Fibroblast of skin of back (primary cell): ENCODE data around the gene NR0B2.

Experiments used
- DNase-seq: peaks from one replicate; pipeline ENCODE4 v3.0.0-alpha.2; 2013

Gene NR0B2

DNA sequence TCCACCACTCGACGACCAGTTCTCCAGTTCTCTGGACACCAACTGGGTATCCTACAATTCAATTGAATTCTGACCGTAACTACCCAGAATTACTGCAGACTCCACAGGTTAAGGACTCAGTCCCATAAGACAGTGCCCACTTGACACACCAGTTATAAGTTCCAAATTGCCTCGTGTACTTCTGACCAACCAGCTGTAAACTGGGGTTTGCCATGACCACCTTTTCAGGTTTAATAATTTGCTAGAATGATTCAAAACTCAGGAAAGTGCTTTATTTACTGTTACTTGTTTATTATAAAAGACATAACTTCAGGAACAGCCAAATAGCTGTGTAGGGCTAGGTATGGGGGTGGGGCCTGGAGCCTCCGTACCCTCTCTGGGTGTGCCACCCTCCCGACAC is 23.0 kb upstream of the NR0B2 start:
- no peak for DNase-seq

- DNase-seq = no peak
These were observed 18.8 kb upstream of the NR0B2 start for GRCh38 chr1:26932531-26932930.

DNA sequence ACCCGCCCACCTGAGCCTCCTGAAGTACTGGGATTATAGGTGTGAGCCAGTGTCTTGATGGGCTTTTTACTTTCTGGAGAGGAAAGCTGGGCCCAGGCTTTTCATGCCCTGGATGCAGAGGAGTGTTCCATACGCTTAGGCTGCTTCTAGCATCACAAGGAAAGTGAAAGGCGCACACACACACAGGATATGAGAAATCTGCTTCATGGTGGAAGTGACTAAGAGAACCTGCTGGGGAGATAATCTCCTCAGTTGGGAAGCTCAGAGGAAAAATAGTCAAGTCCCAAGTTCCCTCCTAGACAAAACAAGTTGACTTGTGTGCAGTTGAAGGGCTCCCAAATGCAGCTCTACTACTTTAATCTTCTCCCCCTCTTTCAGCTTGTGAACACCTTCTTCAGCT is 9.9 kb upstream of the NR0B2 start:
- DNase-seq = peak; percentile 26

- no peak for DNase-seq
These were observed 9.1 kb upstream of the NR0B2 start for GRCh38 chr1:26922901-26923300.

DNA sequence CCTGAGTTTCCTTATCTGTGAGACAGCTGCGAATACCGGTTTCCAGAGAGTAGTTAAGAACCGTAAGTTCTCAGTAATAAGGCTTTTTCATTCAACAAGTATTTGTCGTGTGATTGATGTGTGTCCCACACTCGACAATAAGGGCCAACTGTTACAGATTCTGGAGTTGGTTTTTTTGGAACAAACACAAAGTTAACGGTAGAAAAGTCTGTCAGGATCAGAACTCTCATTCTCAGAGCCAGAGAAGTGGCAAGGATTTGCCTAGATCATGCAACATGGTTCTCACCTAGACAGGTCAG is 8.6 kb upstream of the NR0B2 start:
- DNase-seq = no peak

- peak; percentile 98 for DNase-seq
These were observed 8.0 kb upstream of the NR0B2 start, which contains the start of gene NUDC for GRCh38 chr1:26921540-26922430. TSS of gene NUDC (plus strand) at chr1:26921743. CDS start at chr1:26921849, 106 bp downstream.

- no peak for DNase-seq
These were observed 7.4 kb upstream of the NR0B2 start for GRCh38 chr1:26921126-26921539.

DNA sequence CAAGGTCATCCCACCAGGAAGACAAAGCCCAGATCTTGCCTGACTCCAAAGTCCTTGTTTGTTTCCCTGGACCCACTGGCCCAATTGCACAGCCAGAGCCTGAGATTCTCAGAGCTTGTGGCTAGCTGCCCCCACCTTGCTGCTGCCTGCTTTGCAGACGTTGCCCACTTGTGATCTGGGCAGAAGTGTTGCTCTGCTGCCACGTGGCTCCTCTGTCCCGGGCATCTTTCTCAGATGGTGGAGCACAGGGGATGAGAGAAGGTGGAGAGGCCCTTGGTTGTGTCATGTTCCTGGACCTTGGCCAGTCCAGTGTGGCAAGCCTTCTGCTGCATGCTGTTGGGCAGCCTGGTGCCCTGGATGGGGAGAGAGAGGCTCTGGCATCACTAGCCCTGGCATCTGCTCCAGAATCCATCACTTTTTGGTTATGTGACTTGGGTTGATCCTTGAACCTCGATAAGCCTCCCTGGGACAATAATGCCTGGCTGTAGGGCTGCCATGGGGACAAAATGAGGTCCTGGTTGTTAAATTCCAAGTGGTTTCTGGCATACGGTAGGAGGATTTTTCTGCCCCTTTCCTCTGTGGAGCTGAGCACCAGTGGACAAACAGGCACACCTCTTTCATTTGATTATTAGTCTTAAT is 1.5 kb upstream of the NR0B2 start:
- no peak for DNase-seq

GRCh38 chr1:26913389-26913753 is 404 bp downstream of the NR0B2 start:
- no peak for DNase-seq

DNA sequence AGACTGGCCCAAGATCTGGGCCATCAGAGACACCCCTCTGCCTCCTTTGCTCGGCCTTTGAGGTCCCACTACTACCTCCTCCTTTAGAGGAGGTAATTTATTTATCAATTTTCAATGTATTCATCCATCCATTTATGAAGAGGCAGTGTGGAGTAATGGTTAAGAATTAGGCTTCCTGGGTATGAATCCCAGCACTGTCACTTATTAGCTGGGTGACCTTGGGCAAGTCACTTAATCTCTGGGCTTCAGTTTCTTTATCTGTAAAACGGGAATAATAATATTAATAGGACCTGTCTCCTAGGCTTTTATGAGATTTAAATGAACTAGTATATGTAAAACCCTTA is 1.7 kb downstream of the NR0B2 start:
- no peak for DNase-seq

- no peak for DNase-seq
These were observed 2.2 kb downstream of the NR0B2 start for GRCh38 chr1:26911399-26912146.

DNA sequence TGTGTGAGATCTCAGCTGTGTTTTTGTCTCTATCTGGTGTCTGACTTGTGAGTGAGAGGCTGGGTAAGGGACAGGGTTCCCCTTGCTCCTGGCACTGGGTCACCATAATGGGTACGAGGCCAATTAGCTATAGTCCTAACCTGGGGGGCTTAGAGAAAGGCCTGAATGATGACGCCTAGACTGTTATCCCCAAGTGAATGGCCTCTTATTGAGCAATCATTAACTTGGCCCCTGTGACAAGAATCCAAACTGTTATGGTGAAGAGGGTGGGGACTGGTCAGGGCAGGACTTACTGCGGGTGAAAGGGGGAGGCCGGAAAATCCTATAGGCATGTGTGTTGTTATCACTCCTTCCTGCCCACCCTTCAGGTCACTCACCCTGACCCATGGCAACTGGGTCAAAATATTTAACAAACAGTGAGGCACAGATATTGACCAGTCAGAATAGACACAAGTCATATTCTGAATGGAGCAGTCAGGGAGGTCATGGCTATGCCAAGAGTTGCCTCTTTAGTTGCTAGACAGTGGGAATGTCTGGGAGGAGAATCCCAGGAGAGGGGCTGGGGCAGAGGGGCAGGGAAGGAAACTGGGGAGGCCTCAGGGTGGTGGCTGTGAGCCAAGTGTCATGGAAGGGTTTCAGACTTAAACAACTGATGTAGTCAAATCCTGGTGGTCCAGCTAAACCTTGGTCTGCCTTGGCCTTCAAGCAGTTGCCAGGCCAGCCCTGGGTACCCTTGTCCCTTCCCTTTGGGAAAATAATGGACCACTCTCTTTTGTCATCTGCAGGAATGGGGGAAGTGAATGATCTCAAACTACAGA is 3.2 kb downstream of the NR0B2 start:
- DNase-seq = no peak

GRCh38 chr1:26909951-26910342 is 3.8 kb downstream of the NR0B2 start:
- no peak for DNase-seq

DNA sequence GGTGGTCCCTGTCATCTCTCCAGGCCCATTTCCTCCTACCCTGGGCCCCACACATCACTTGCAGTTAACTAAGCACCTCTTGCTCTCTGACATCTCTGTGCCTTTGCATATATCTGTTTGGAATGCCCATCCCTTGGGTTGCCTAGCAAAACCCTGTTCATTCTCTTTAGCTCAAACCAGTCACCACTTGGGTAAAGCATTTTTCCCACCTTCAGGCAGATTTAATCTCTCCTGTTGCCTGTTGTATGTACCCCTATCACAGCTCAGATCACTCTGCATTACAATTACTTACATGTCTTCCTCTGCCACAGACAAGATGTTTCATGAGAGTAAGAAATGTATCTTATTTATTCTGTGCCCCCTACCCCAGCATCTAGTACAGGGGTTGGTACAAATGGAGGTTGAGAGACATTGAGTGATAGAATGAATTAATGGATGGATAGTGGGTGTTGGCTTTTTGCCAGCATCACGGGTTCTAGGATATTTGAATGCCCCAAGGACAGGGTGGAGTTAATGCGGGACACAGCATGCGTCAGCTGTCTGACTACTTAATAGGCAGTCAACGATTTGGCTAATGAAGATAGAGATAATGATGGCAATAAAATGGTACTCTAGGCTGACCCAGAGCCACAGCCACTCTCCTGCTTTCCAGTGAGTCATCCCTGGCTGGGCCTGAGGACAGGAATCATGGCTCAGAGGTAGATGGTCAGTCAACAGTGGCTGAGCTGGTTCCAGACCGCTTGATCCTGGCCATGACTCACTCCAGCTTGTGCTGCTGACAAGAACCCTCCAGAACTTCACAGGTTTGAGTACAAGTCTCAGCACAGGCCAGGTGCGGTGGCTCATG is 6.5 kb downstream of the NR0B2 start:
- peak; percentile 12 for DNase-seq

DNA sequence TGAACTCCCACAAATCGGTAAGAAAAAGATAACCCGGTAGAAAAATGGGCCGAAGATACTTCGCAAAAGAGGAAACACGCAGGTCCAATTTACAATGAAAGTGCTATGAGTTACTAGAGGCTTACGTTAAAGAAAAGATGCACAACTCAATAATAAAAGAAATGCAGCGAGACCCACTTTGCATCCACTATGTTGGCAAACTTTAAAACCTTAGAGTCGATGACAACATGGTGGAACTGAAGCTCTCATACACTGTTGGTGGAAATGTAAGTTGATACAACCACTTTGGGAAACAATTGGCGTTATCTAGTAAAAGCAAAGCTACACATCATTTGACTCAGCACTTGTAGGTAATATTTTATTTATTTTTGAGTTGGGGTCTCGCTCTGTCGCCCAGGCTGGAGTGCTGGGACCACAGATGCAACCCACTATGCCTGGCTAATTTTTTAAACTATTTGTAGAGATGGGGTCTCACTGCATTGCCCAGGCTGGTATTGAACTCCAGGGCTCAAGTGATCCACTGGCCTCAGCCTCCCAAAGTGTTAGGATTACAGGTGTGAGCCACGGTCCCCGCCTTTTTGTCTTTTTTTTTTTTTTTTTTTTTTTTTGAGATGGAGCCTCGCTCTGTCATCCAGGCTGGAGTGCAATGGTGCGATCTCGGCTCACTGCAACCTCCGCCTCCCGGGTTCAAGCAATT is 12.8 kb downstream of the NR0B2 start:
- DNase-seq = no peak

- DNase-seq = peak; percentile 93
These were observed 13.6 kb downstream of the NR0B2 start, which contains the start of gene GPATCH3 for GRCh38 chr1:26900001-26900814. TSS of gene GPATCH3 (minus strand) at chr1:26900467. CDS start at chr1:26900442, 25 bp downstream.

DNA sequence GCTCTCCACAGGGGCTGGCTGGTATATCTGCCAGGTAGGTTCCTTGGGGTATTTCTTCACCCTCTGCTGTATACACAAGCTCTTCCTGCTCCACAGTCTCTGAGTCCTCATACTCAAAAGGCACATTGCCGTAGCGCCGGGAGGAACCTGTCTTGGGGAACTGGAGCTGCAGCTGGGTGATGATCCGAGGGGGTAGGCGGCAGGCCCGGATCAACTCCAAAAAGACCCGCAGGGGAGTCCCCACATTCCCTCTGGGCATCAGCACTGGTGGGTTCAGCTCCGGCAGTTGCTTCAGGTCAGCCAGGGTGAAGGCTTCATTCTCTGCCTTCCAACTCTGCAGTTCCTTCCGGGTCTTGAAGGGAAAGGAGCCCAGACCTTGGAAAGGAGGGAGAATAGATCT is 16.4 kb downstream of the NR0B2 start:
- DNase-seq = no peak

GRCh38 chr1:26894263-26894662 is 19.5 kb downstream of the NR0B2 start:
- DNase-seq = no peak

DNA sequence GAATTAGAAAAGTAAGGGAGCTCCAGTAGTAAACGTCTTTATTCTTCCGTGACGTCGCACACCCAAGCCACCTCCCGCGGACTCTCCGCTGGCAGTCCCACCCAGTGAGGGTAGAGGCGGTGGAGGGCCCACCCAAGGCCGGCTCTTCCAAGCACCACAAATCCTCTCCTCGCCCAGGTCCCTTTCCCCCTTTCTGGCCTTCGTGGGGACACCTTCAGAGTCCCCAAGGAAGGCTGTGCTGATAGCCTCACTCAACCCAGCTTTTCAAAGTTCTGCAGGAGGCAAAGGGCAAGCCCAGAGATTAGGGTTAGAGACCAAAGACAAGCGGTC is 23.3 kb downstream of the NR0B2 start:
- no peak for DNase-seq
